Parathyroid adenoma (tissue), 2 donors: ENCODE measurements around the gene SRSF1.

Source experiments
- H2AFZ ChIP-seq: fragments of 300-600 bp; sonication (generic); one replicate; pipeline ENCODE4 v1.7.0; 2017; ENCODE audit warnings: antibody characterized with exemption, mild to moderate bottlenecking
- H3K27ac ChIP-seq: fragments of 300-600 bp; sonication (generic); one replicate; pipeline ENCODE4 v1.7.0; 2017
- H3K27me3 ChIP-seq: fragments of 300-600 bp; sonication (generic); one replicate; pipeline ENCODE4 v1.7.0; 2017; ENCODE audit warnings: low read length; ENCODE audit not compliant: control insufficient read depth, insufficient read depth
- H3K36me3 ChIP-seq: fragments of 300-600 bp; sonication (generic); one replicate; pipeline ENCODE4 v1.7.0; 2017; ENCODE audit warnings: low read length; ENCODE audit not compliant: control insufficient read depth, insufficient read depth
- H3K4me1 ChIP-seq: fragments of 300-600 bp; sonication (generic); one replicate; pipeline ENCODE4 v1.7.0; 2017; ENCODE audit warnings: control low read depth
- H3K4me2 ChIP-seq: fragments of 300-600 bp; sonication (generic); one replicate; pipeline ENCODE4 v1.7.0; 2017; ENCODE audit warnings: low read length
- H3K4me3 ChIP-seq: fragments of 300-600 bp; sonication (generic); one replicate; pipeline ENCODE4 v1.7.0; 2017; ENCODE audit warnings: low read depth, low read length
- H3K79me2 ChIP-seq: fragments of 300-600 bp; sonication (generic); one replicate; pipeline ENCODE4 v1.7.0; 2017; ENCODE audit warnings: control low read depth
- H3K9ac ChIP-seq: fragments of 300-600 bp; sonication (generic); one replicate; pipeline ENCODE4 v1.7.0; 2017; ENCODE audit warnings: mild to moderate bottlenecking
- H3K9me3 ChIP-seq: fragments of 300-600 bp; sonication (generic); one replicate; pipeline ENCODE4 v1.7.0; 2017; ENCODE audit warnings: low read length; ENCODE audit not compliant: control insufficient read depth
- CTCF ChIP-seq: fragments of 300-600 bp; sonication (generic); IDR thresholded peaks from one replicate; pipeline ENCODE4 v1.7.0; 2017; ENCODE audit warnings: antibody characterized with exemption, mild to moderate bottlenecking
- donor health status: primary hyperparathyroidism.

Gene SRSF1

GRCh38 chr17:57956291-57957119 is 50.5 kb downstream of the SRSF1 start:
- no peak overlapping the region for H3K27ac ChIP-seq
- no peak for TF ChIP-seq CTCF
- H3K4me3 ChIP-seq, result no peak overlapping the region
- H3K27me3 ChIP-seq, result no peaks in the 10 kb centered on the region
- peak overlapping the region; percentile 9 for H2AFZ ChIP-seq
- H3K79me2 ChIP-seq, result no peaks in the 10 kb centered on the region
- H3K9ac ChIP-seq, result no peak overlapping the region
- peaks cover 12% of the 10 kb centered on the region for H3K4me1 ChIP-seq
- no peaks in the 10 kb centered on the region for H3K9me3 ChIP-seq
- no peaks in the 10 kb centered on the region for H3K36me3 ChIP-seq
- H3K4me2 ChIP-seq, result no peak overlapping the region

GRCh38 chr17:57955183-57955931 is 51.7 kb downstream of the SRSF1 start, which contains the start of gene CUEDC1:
Gene CUEDC1, minus strand, starts transcription at chr17:57955412. Its CDS starts 69,848 bp downstream, at chr17:57885564.
- no peak for TF ChIP-seq CTCF
- Histone ChIP-seq H3K4me1 (peaks cover 12% of the 10 kb centered on the region), H3K27ac (peak within 1 kb of the TSS; percentile 20), H3K27me3 (no peaks in the 10 kb centered on the region), H3K4me2 (peak within 1 kb of the TSS; percentile 96), H2AFZ (peak within 1 kb of the TSS; percentile 90), H3K4me3 (peak within 1 kb of the TSS; percentile 58), H3K36me3 (no peaks in the 10 kb centered on the region), H3K9me3 (no peaks in the 10 kb centered on the region), H3K9ac (no peak within 1 kb of the TSS), H3K79me2 (no peaks in the 10 kb centered on the region)

GRCh38 chr17:57954397-57955182 is 52.5 kb downstream of the SRSF1 start:
- Histone ChIP-seq H3K9me3 (no peaks in the 10 kb centered on the region), H3K27me3 (no peaks in the 10 kb centered on the region), H3K79me2 (no peaks in the 10 kb centered on the region), H3K9ac (no peak overlapping the region), H3K4me3 (peak overlapping the region; percentile 58), H2AFZ (peak overlapping the region; percentile 90), H3K36me3 (no peaks in the 10 kb centered on the region), H3K4me1 (peaks cover 12% of the 10 kb centered on the region), H3K27ac (peak overlapping the region; percentile 20), H3K4me2 (peak overlapping the region; percentile 72)
- TF ChIP-seq CTCF, result no peak

GRCh38 chr17:57953705-57954396 is 53.2 kb downstream of the SRSF1 start:
- Histone ChIP-seq H3K4me3 (peak overlapping the region; percentile 58), H3K9ac (no peak overlapping the region), H3K4me2 (peak overlapping the region; percentile 72), H2AFZ (peak overlapping the region; percentile 90), H3K27me3 (no peaks in the 10 kb centered on the region), H3K36me3 (no peaks in the 10 kb centered on the region), H3K79me2 (no peaks in the 10 kb centered on the region), H3K9me3 (no peaks in the 10 kb centered on the region), H3K27ac (peak overlapping the region; percentile 20), H3K4me1 (peaks cover 12% of the 10 kb centered on the region)
- no peak for TF ChIP-seq CTCF
